ENCODE data around the gene CDK9.

CDK9 gene

GRCh38 chr9:127791085-127791484, 5.3 kb downstream of the CDK9 start:
- TF ChIP-seq CTCF (conservative IDR thresholded peaks at IDR 0.05): no peak
- H3K27ac ChIP-seq: no peak overlapping the region

GRCh38 chr9:127792417-127793031, 6.7 kb downstream of the CDK9 start:
- TF ChIP-seq CTCF (conservative IDR thresholded peaks at IDR 0.05): no peak
- peak overlapping the region; percentile 26 for H3K27ac ChIP-seq

- no peak for TF ChIP-seq CTCF (conservative IDR thresholded peaks at IDR 0.05)
- peak overlapping the region; percentile 26 for H3K27ac ChIP-seq
Measured at GRCh38 chr9:127793093-127793708, 7.4 kb downstream of the CDK9 start.

- no peak for TF ChIP-seq CTCF (conservative IDR thresholded peaks at IDR 0.05)
- H3K27ac ChIP-seq: peak overlapping the region; percentile 26
Measured at GRCh38 chr9:127794001-127794791, 8.4 kb downstream of the CDK9 start.

GRCh38 chr9:127796225-127796813, 10.5 kb downstream of the CDK9 start:
- H3K27ac ChIP-seq: peak overlapping the region; percentile 38
- no peak for TF ChIP-seq CTCF (conservative IDR thresholded peaks at IDR 0.05)

- TF ChIP-seq CTCF (conservative IDR thresholded peaks at IDR 0.05): no peak
- peak overlapping the region; percentile 38; the same call in 1 of the 2 replicates for H3K27ac ChIP-seq
Measured at GRCh38 chr9:127796852-127797370, 11.1 kb downstream of the CDK9 start.

All from VCaP (cell line).